Endothelial cell of umbilical vein (primary cell): ENCODE results near the gene SERTAD1. TPM values are rescaled to one million over a fixed set of nuclear protein-coding genes. Genes with fewer than 3 reads are reported as not detected.
A peak's percentile ranks its signal among the peaks of the same experiment; 100 is the strongest.

Experiments
- BruUV-seq: library from RNA; stranded (reverse); fragments of 400-500 nt; replicated peaks from 2 replicates; lab custom pipeline; 2021; lab: Mats Ljungman, UMichigan
- CTCF ChIA-PET: fragments of 300-600, 350-600 bp; sonication (Branson Sonifier 250); formaldehyde crosslinking; loops from one replicate; lab custom pipeline; 2021; ENCODE audit warnings: antibody characterized with exemption, inconsistent platforms; lab: Charles Lee
- POLR2A ChIA-PET: fragments of 300-600, 350-600 bp; sonication (Branson Sonifier 250); formaldehyde crosslinking; loops from one replicate; lab custom pipeline; 2021; ENCODE audit warnings: antibody characterized with exemption, inconsistent platforms; lab: Charles Lee
- DNase-seq: peaks from one replicate; pipeline ENCODE4 v3.0.0-alpha.2; 2011; ENCODE audit warnings: low read depth, low spot score
- FAIRE-seq: peaks from 2 replicates; lab custom pipeline; 2011; peaks lifted over from hg19 to GRCh38; lab: Jason Lieb, UNC
- H2AFZ ChIP-seq: 2 replicates; pipeline ENCODE4 v1.6.0; 2012; ENCODE audit warnings: low read depth, low read length, control low read depth, inconsistent platforms
- H3K27ac ChIP-seq: 2 replicates; pipeline ENCODE4 v1.5.1; 2011; ENCODE audit warnings: low read depth, mild to moderate bottlenecking, control low read depth, low read length, moderate library complexity; ENCODE audit not compliant: insufficient read depth
- H3K27me3 ChIP-seq, 2 experiments: 2 replicates each; pipeline versions ENCODE4 v1.6.0 to v1.6.1; 2011; ENCODE audit warnings: low read length in 2 of 2, mixed read lengths in 1 of 2; ENCODE audit not compliant: control insufficient read depth in 2 of 2, insufficient read depth in 2 of 2
- H3K36me3 ChIP-seq, 2 experiments: 2 replicates in 1 of 2; 3 replicates in 1 of 2; pipeline ENCODE4 v1.5.1; 2011; ENCODE audit warnings: low read length in 2 of 2, mild to moderate bottlenecking in 1 of 2, moderate library complexity in 1 of 2; ENCODE audit not compliant: control insufficient read depth in 2 of 2, insufficient read depth in 2 of 2; ENCODE audit errors: extremely low read depth in 1 of 2
- H3K4me1 ChIP-seq: 3 replicates; pipeline ENCODE4 v1.5.1; 2011; ENCODE audit warnings: mild to moderate bottlenecking, low read length; ENCODE audit not compliant: control insufficient read depth, insufficient read depth; ENCODE audit errors: extremely low read depth
- H3K4me2 ChIP-seq: 2 replicates; pipeline ENCODE4 v1.6.1; 2011; ENCODE audit warnings: low read length, control low read depth, mixed read lengths; ENCODE audit not compliant: insufficient read depth
- H3K4me3 ChIP-seq, 3 experiments: fragments of 200-600 bp in 1 of 3; sonication (generic), shearing (Covaris generic) in 1 of 3; replicated peaks in 1 of 3; 2 replicates each; pipeline ENCODE4 v1.5.1; 2011 to 2016; ENCODE audit warnings: control low read depth in 3 of 3, low read length in 3 of 3, mild to moderate bottlenecking in 2 of 3, inconsistent platforms in 1 of 3, low read depth in 1 of 3, moderate library complexity in 1 of 3; ENCODE audit not compliant: insufficient read depth in 1 of 3
- H3K79me2 ChIP-seq: 2 replicates; pipeline ENCODE4 v1.6.0; 2012; ENCODE audit warnings: low read length, inconsistent platforms; ENCODE audit not compliant: control insufficient read depth, insufficient read depth
- H3K9ac ChIP-seq: replicated peaks from 2 replicates; pipeline ENCODE3; 2011; ENCODE audit warnings: low read length, control low read depth; ENCODE audit not compliant: insufficient read depth; ENCODE audit errors: extremely low read depth
- H3K9me1 ChIP-seq: replicated peaks from 3 replicates; pipeline ENCODE4 v1.6.0; 2011; ENCODE audit warnings: mild to moderate bottlenecking, low read length; ENCODE audit not compliant: control insufficient read depth, insufficient read depth; ENCODE audit errors: extremely low read depth
- H3K9me3 ChIP-seq: replicated peaks from 2 replicates; pipeline ENCODE4 v1.5.1; 2012; ENCODE audit warnings: low read length, inconsistent platforms; ENCODE audit not compliant: control insufficient read depth, insufficient read depth
- H4K20me1 ChIP-seq: replicated peaks from 2 replicates; pipeline ENCODE3; 2011; ENCODE audit warnings: mild to moderate bottlenecking, low read length; ENCODE audit not compliant: control insufficient read depth, insufficient read depth; ENCODE audit errors: extremely low read depth
- EZH2 ChIP-seq: IDR thresholded peaks from 2 replicates; pipeline ENCODE4 v1.6.1; 2012; ENCODE audit warnings: borderline replicate concordance, low read depth, mild to moderate bottlenecking, moderate library complexity, low read length, inconsistent platforms; ENCODE audit not compliant: severe bottlenecking
- FOS ChIP-seq: IDR thresholded peaks from 2 replicates; pipeline ENCODE4 v1.6.1; 2011; ENCODE audit warnings: mild to moderate bottlenecking, low read length, moderate library complexity, borderline replicate concordance; ENCODE audit not compliant: insufficient read depth
- GATA2 ChIP-seq: IDR thresholded peaks from 2 replicates; pipeline ENCODE4 v1.7.0; 2011; ENCODE audit warnings: low read depth, mild to moderate bottlenecking, moderate library complexity, mixed read lengths, low read length; ENCODE audit not compliant: insufficient read length, insufficient read depth
- JUN ChIP-seq: IDR thresholded peaks from 2 replicates; pipeline ENCODE4 v1.6.1; 2011; ENCODE audit warnings: borderline replicate concordance, low read depth; ENCODE audit not compliant: insufficient read length, insufficient read depth
- MYC ChIP-seq: IDR thresholded peaks from one replicate; pipeline ENCODE4 v1.6.1; 2011; ENCODE audit warnings: mild to moderate bottlenecking, low read depth, low read length
- POLR2A ChIP-seq: IDR thresholded peaks from 2 replicates; pipeline ENCODE4 v1.6.1; 2012; ENCODE audit warnings: low read depth, mild to moderate bottlenecking, control low read depth, low read length
- POLR2AphosphoS5 ChIP-seq: IDR thresholded peaks from 2 replicates; pipeline ENCODE4 v1.6.1; 2012; ENCODE audit warnings: low read depth, mild to moderate bottlenecking, control low read depth, low read length, moderate library complexity; ENCODE audit not compliant: insufficient read depth
- dilution Hi-C: fragments of 300-500 bp; cut with MboI; formaldehyde crosslinking; loops from one replicate; pipeline ENCODE4 v1.15.0; 2019; ENCODE audit warnings: low sequenced_read_pairs; ENCODE audit not compliant: extremely low pct_ligation_motif_present
- intact Hi-C: fragments of 100-400 bp; cut with micrococcal nuclease; formaldehyde crosslinking; loops from one replicate; pipeline ENCODE4 v1.10.0; 2022
- polyA plus RNA-seq, 4 experiments: library from polyadenylated mRNA; depleted of rRNA in 3 of 4; stranded (reverse) in 3 of 4; unstranded in 1 of 4; fragments of >200 nt; gene quantifications; 2 replicates each; pipeline versions ENCODE4 v1.2.1 to v1.2.3, GENCODE V29; 2011 to 2012; ENCODE audit warnings: missing spikeins in 1 of 4
- total RNA-seq: library from RNA; stranded (reverse); gene quantifications from 2 replicates; pipeline ENCODE4 v1.2.3, GENCODE V29; 2021
- TF ChIP-seq, protein P1 (sequence below), 2 donors: IDR thresholded peaks; 1 replicate in 1 of 2; 2 replicates in 1 of 2; pipeline ENCODE4 v1.5.1; 2011; ENCODE audit warnings: low read length in 2 of 2, mild to moderate bottlenecking in 2 of 2, moderate library complexity in 2 of 2, control low read depth in 1 of 2, inconsistent platforms in 1 of 2, low read depth in 1 of 2; ENCODE audit not compliant: insufficient read depth in 1 of 2; ENCODE audit errors: extremely low read depth in 1 of 2
- TF ChIP-seq, protein P2 (sequence below): IDR thresholded peaks from 2 replicates; pipeline ENCODE4 v1.6.1; 2011; ENCODE audit not compliant: insufficient read depth, insufficient read length

Gene SERTAD1
- total and polyA plus RNA-seq, 2 donors (not counting 3 experiments of a cell fraction or from before 2014, with no cell fraction given): 8.8 to 15.3 TPM

DNA sequence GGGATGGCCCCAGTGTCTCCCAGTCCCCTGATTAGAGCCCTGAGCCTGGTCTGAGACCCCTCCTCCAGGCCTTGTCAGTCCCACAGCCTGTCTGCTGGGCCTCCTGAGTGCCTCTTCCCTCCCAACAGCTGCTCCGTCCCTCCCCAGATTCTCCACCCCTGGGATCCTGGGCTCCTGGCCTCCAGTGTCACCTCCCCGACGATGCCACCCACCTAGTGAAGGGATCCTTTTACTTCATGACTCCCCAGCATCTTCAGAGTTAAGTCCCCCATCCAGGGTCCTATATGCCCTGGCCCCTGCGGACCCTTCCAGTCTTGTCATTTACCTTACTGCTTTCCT is 8.2 kb downstream of the SERTAD1 start:
- peaks cover 5% of the 10 kb centered on the region for H3K79me2 ChIP-seq
- ChIA-PET CTCF (interaction anchor here (0.7 to 1.0 kb wide), 2 partner anchors 13 to 112 kb away, joined by 3 read pairs; no protein-coding TSS in a partner anchor), POLR2A (no interaction called here)
- no peak overlapping the region for H3K4me2 ChIP-seq
- peaks cover 19% of the 10 kb centered on the region for H3K4me1 ChIP-seq
- H2AFZ ChIP-seq: peak overlapping the region; percentile 90
- no peak overlapping the region for H3K9ac ChIP-seq
- no peaks in the 10 kb centered on the region for H3K9me3 ChIP-seq
- H3K9me1 ChIP-seq: no peaks in the 10 kb centered on the region
- no TSS peak for BruUV-seq
- intact Hi-C loops (no loop called here), dilution Hi-C loops (no loop called here)
- peak overlapping the region; percentile 13 for H3K27ac ChIP-seq
- H3K27me3 ChIP-seq: no peaks in the 10 kb centered on the region
- TF ChIP-seq JUN (no peak), POLR2AphosphoS5 (no peak), GATA2 (no peak), EZH2 (no peak), MYC (no peak), FOS (no peak), POLR2A (no peak)
- TF ChIP-seq, protein P1, sequence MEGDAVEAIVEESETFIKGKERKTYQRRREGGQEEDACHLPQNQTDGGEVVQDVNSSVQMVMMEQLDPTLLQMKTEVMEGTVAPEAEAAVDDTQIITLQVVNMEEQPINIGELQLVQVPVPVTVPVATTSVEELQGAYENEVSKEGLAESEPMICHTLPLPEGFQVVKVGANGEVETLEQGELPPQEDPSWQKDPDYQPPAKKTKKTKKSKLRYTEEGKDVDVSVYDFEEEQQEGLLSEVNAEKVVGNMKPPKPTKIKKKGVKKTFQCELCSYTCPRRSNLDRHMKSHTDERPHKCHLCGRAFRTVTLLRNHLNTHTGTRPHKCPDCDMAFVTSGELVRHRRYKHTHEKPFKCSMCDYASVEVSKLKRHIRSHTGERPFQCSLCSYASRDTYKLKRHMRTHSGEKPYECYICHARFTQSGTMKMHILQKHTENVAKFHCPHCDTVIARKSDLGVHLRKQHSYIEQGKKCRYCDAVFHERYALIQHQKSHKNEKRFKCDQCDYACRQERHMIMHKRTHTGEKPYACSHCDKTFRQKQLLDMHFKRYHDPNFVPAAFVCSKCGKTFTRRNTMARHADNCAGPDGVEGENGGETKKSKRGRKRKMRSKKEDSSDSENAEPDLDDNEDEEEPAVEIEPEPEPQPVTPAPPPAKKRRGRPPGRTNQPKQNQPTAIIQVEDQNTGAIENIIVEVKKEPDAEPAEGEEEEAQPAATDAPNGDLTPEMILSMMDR (IDR thresholded peaks at IDR 0.05; ENCODE audit: extremely low read depth in 1 of 2, insufficient read depth in 1 of 2, low read depth in 1 of 2, low read length in 2 of 2): no peak
- TF ChIP-seq, protein P2, sequence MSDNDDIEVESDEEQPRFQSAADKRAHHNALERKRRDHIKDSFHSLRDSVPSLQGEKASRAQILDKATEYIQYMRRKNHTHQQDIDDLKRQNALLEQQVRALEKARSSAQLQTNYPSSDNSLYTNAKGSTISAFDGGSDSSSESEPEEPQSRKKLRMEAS: no peak
- H3K36me3 ChIP-seq: peaks cover 3 to 5% of the 10 kb centered on the region in 2 experiments
- no peak overlapping the region for H3K4me3 ChIP-seq
- no peaks in the 10 kb centered on the region for H4K20me1 ChIP-seq
- DNase-seq (no peak), FAIRE-seq (no peak)
